Stomach (tissue), 9 donors: ENCODE results near the gene EIF3D. TPM values are rescaled to one million over a fixed set of nuclear protein-coding genes. Genes with fewer than 3 reads are reported as not detected.

Experiments
- DNase-seq, 2 donors: peaks; one replicate each; pipeline versions ENCODE4 v3.0.0 to v3.0.0-alpha.2; 2013 to 2019
- H3K27ac ChIP-seq, 5 donors: fragments of 200-600 bp in 4 of 5; sonication (generic) in 4 of 5; one replicate each; pipeline ENCODE4 v1.5.1; 2013 to 2019; ENCODE audit warnings: mild to moderate bottlenecking in 1 of 5, moderate library complexity in 1 of 5
- H3K27me3 ChIP-seq, 3 donors: fragments of 200-600 bp; sonication (generic); one replicate each; pipeline ENCODE4 v1.5.1; 2017 to 2019; ENCODE audit warnings: mixed run types in 1 of 3
- H3K36me3 ChIP-seq, 4 donors: fragments of 200-600 bp; sonication (generic); 1 replicate in 3 of 4; 2 replicates in 1 of 4; pipeline ENCODE4 v1.5.1; 2016 to 2019
- H3K4me1 ChIP-seq, 4 donors: fragments of 200-600 bp; sonication (generic); one replicate each; pipeline ENCODE4 v1.5.1; 2016 to 2019
- H3K4me3 ChIP-seq, 4 donors: fragments of 200-600 bp; sonication (generic) in 3 of 4; one replicate each; pipeline ENCODE4 v1.5.1; 2016 to 2019; ENCODE audit warnings: mild to moderate bottlenecking in 1 of 4
- H3K9me3 ChIP-seq, 4 donors: fragments of 200-600 bp; sonication (generic); one replicate each; pipeline ENCODE4 v1.5.1; 2016 to 2019
- EP300 ChIP-seq: sonication (generic); formaldehyde crosslinking; IDR thresholded peaks from one replicate; pipeline ENCODE4 v1.6.1; 2017; ENCODE audit warnings: antibody characterized with exemption
- POLR2A ChIP-seq, 4 donors: fragments of 450-650 bp; IDR thresholded peaks; one replicate each; pipeline ENCODE4 v1.6.1; 2016; ENCODE audit warnings: antibody characterized with exemption in 4 of 4, control low read depth in 2 of 4, mild to moderate bottlenecking in 1 of 4, moderate library complexity in 1 of 4
- POLR2AphosphoS5 ChIP-seq, 3 donors: sonication (generic); formaldehyde crosslinking; IDR thresholded peaks; one replicate each; pipeline ENCODE4 v1.6.1; 2016; ENCODE audit warnings: antibody characterized with exemption in 3 of 3
- WGBS, 5 donors: extraction: QIAGEN DNeasy Blood & Tissue Kit in 3 of 5; methylation state at CpG; one replicate each; pipeline versions ENCODE4 v1.1.5 to v1.1.7; 2013 to 2018; 5-methylcytosine and 5-hydroxymethylcytosine counted together
- intact Hi-C: fragments of 100-400 bp; cut with DNase I; formaldehyde crosslinking; loops from one replicate; pipeline ENCODE4 v1.15.1; 2023; ENCODE audit warnings: low total_unique reads
- polyA plus RNA-seq, 3 donors: library from polyadenylated mRNA; stranded (reverse); fragments of 200-250 nt; gene quantifications; one replicate each; pipeline ENCODE4 v1.2.3, GENCODE V29; 2013
- total RNA-seq, 5 donors: library from RNA; depleted of rRNA; stranded (reverse); fragments of >200 nt; gene quantifications; one replicate each; pipeline versions ENCODE4 v1.1.0 to v1.2.3, GENCODE V29; 2014 to 2016
- TF ChIP-seq, protein P1 (sequence below), 7 experiments: fragments of 450-650 bp in 4 of 7; fragments of 200-600 bp in 3 of 7; sonication (generic) in 3 of 7; IDR thresholded peaks; one replicate each; pipeline ENCODE4 v1.5.1; 2016 to 2019; ENCODE audit warnings: antibody characterized with exemption in 7 of 7, control low read depth in 2 of 7, mild to moderate bottlenecking in 1 of 7
- donor health status: healthy with polysubstance abuse.
- donor health status: Bipolar disorder and iron deficiency.
- donor health status: healthy.

The EIF3D gene
- total and polyA plus RNA-seq, 8 donors = 80.4 to 242 (median 187) TPM

DNA sequence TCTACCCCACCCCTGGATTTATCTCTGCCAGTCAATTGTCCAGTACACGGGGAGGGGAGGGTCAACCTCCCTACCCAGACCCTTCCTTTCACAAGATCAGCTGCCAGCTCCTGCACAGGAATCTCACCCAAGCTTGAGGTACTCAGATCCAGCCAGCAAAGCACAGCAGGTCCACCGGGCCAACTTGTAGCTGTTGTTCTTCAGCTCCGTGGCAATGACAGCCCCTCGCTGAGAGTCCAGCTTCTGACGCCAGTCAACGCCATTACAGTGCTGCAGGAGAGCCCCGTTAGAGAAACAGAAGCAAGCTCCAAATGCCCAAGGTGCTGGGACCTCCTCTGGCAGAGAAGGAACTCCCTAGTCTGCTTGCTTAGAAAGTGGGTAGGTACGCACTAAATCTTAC lies 16.6 kb downstream of the EIF3D start:
- intact Hi-C loops = no loop called here
- no peak for DNase-seq
- H3K27ac ChIP-seq = no peak overlapping the region
- 90 to 94% (median 93%) methylated on average over 8 of the region's 8 CpGs for WGBS, 5 donors
- no peaks in the 10 kb centered on the region for H3K27me3 ChIP-seq
- peaks cover 2 to 18% (median 8%) of the 10 kb centered on the region in 4 donors for H3K4me1 ChIP-seq
- no peak for TF ChIP-seq POLR2AphosphoS5 (IDR thresholded peaks at IDR 0.05)
- no peak for TF ChIP-seq POLR2A (IDR thresholded peaks at IDR 0.05)
- TF ChIP-seq EP300 = no peak
- TF ChIP-seq, protein P1, sequence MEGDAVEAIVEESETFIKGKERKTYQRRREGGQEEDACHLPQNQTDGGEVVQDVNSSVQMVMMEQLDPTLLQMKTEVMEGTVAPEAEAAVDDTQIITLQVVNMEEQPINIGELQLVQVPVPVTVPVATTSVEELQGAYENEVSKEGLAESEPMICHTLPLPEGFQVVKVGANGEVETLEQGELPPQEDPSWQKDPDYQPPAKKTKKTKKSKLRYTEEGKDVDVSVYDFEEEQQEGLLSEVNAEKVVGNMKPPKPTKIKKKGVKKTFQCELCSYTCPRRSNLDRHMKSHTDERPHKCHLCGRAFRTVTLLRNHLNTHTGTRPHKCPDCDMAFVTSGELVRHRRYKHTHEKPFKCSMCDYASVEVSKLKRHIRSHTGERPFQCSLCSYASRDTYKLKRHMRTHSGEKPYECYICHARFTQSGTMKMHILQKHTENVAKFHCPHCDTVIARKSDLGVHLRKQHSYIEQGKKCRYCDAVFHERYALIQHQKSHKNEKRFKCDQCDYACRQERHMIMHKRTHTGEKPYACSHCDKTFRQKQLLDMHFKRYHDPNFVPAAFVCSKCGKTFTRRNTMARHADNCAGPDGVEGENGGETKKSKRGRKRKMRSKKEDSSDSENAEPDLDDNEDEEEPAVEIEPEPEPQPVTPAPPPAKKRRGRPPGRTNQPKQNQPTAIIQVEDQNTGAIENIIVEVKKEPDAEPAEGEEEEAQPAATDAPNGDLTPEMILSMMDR (IDR thresholded peaks at IDR 0.05) = no peak
- peaks cover 68 to 77% (median 74%) of the 10 kb centered on the region in 4 donors for H3K36me3 ChIP-seq
- no peaks in the 10 kb centered on the region for H3K9me3 ChIP-seq
- H3K4me3 ChIP-seq = no peak overlapping the region

DNA sequence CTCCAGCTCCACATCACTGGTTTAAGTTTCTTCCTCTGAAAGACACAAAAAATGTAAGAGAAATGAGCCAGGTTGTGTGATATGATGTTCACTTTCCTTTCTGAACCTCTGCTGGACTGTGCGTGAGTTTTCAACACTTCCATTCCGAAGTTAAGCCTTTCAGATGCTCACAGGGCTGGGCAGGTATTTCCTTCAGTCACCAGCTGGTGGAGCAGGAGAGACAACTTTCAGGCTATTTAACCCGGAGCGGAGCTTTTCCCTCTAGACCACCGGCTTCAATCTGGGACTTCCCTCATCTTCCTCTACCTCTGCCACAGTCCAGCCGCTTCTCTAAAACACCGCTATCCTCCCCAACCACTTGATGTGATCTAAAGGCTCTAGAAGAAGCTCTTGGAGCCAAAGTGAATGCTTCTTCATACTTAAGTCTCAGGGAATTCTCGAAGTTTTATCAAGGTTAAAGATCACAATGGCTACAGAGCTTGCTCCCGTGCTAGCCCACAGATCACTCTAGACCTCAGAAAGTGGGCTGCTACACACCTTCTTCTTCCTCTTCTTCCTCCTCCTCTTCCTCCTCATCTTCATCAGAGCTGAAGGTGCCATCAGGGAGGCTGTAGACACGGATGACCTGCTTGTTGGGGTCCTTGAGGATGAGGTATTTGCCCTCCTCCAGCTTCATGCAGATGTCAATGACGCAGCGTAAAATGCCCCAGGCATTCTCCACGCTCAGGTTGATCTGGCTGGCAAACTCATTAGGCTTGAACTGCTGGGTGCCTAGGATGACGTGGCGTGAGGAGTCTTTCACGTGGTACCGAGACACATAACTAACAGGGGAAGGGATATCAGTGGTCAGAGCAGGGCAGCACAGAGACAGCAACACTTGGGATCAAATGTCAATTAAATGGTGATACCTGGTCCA lies 17.7 kb downstream of the EIF3D start:
- DNase-seq = peak in 1 of 2 donors; percentile 81
- H3K36me3 ChIP-seq = peaks cover 57 to 66% (median 63%) of the 10 kb centered on the region in 4 donors

DNA sequence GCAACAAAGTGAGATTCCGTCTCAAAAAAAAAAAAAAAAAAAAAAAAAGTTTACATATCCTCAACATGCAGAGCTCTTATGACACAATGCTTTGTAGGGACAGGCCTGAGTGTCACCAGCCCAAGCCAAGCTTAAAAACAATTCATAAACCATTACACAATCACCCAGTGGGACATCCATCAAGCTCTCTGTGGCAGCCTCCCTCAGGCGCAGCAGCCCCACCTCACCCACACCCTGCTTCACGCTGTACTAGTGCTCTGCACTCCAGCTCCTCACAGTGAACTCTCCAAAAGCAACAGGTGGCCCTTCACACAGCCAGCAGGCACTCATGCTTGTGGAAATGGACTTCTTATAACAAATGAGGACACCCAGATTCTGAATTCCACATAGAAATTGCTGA lies 18.6 kb downstream of the EIF3D start:
- DNase-seq = peak in 1 of 2 donors; percentile 38
- H3K27me3 ChIP-seq = no peaks in the 10 kb centered on the region
- intact Hi-C loops = no loop called here
- 69 to 87% (median 75%) methylated on average over 2 to 3 of the region's 3 CpGs for WGBS, 5 donors
- peak overlapping the region in 2 of 5 donors; percentile 42 to 47 for H3K27ac ChIP-seq
- no peak overlapping the region for H3K4me3 ChIP-seq
- peaks cover 18 to 36% (median 25%) of the 10 kb centered on the region in 4 donors for H3K4me1 ChIP-seq
- peaks cover 48 to 57% (median 55%) of the 10 kb centered on the region in 4 donors for H3K36me3 ChIP-seq
- no peaks in the 10 kb centered on the region for H3K9me3 ChIP-seq
- TF ChIP-seq EP300 = no peak
- no peak for TF ChIP-seq POLR2A (IDR thresholded peaks at IDR 0.05)
- TF ChIP-seq, protein P1 (IDR thresholded peaks at IDR 0.05) = no peak
- no peak for TF ChIP-seq POLR2AphosphoS5 (IDR thresholded peaks at IDR 0.05)

More for the DNA sequence above, 17.7 kb downstream of the EIF3D start:
- H3K9me3 ChIP-seq = no peaks in the 10 kb centered on the region
- TF ChIP-seq, protein P1 (IDR thresholded peaks at IDR 0.05) = peak in 5 of 7 experiments; percentile 7 to 66 (median 50)
- no peak for TF ChIP-seq EP300
- H3K27ac ChIP-seq = peak overlapping the region in 2 of 5 donors; percentile 42 to 47
- intact Hi-C loops = no loop called here
- no peaks in the 10 kb centered on the region for H3K27me3 ChIP-seq
- peaks cover 12 to 27% (median 17%) of the 10 kb centered on the region in 4 donors for H3K4me1 ChIP-seq
- 63 to 69% (median 64%) methylated on average over 17 of the region's 17 CpGs for WGBS, 5 donors
- H3K4me3 ChIP-seq = no peak overlapping the region

DNA sequence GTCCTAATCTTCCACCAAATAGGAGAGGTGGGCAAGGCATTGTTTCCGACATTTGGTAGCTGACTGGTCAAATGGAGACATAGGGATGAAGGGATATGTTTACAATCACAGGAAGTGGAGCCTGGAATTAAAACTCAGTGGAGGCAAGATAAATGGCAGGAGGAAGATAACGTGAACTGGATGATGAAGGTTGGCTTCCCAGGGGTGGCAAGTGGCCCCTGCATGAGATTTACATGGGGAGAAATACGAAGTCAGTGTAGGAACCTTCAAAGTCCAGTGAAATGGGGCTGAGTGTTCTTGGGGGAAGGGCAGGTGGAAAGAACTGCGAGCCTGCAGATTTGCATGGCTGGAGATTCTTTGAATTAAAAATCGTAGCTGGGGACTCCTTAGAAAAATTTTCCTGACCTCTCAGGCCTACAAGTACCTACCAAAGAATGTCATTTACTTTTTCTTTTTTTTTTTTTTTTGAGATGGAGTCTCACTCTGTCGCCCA lies 21.4 kb downstream of the EIF3D start:
- TF ChIP-seq, protein P1 (IDR thresholded peaks at IDR 0.05) = no peak
- TF ChIP-seq POLR2AphosphoS5 (IDR thresholded peaks at IDR 0.05) (no peak), EP300 (no peak), POLR2A (IDR thresholded peaks at IDR 0.05) (no peak)
- Histone ChIP-seq H3K27me3 (no peaks in the 10 kb centered on the region), H3K9me3 (no peaks in the 10 kb centered on the region), H3K4me1 (peaks cover 18 to 45% (median 35%) of the 10 kb centered on the region in 4 donors), H3K36me3 (peaks cover 21 to 44% (median 33%) of the 10 kb centered on the region in 4 donors), H3K4me3 (peak overlapping the region; percentile 56 to 69 (median 62)), H3K27ac (peak overlapping the region; percentile 77 to 88 (median 80))
- no peak for DNase-seq
- intact Hi-C loops = no loop called here
- WGBS, 5 donors = 83 to 89% (median 86%) methylated on average over 6 of the region's 6 CpGs
